ENCODE data around the gene SNX20.

The SNX20 gene

GRCh38 chr16:50632927-50633800 is 47.9 kb downstream of the SNX20 start:
- no peak for DNase-seq

GRCh38 chr16:50631985-50632576 is 49.0 kb downstream of the SNX20 start:
- DNase-seq: no peak

DNA sequence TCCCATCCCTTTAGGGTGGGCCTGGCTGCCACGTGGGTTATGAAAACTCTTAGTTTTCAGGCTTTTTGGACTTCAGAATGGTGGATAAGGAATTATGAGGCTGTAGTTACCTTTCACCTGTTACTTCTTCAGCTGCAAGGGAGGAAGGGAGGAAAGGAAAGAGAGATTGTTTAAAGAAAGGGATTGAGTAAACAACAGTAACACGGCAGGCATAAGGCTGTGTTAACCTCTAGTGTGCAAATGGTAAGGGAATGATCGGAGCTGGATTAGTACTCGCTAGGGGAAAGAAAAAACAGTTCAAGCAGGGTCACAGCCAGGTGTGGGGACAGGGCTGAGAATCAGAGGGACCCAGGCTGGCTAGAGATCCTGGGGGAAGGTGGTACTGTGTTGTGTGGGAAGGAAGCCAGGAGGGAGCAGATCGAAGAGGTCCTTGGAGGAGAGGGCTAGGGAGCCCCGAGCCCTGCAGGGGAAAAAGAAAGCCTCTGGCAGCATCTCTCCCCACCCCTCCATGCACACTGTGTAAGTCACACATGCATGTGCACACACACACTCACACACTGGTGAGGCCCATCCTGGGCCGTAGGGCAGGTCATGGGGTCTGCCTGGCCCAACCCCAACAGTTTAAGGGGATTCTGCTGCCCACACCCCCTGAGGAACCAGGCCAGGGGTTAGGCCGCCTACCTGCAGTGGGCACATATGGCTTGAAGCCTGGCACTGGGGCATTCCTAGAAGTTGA is 49.7 kb downstream of the SNX20 start:
- no peak for DNase-seq

DNA sequence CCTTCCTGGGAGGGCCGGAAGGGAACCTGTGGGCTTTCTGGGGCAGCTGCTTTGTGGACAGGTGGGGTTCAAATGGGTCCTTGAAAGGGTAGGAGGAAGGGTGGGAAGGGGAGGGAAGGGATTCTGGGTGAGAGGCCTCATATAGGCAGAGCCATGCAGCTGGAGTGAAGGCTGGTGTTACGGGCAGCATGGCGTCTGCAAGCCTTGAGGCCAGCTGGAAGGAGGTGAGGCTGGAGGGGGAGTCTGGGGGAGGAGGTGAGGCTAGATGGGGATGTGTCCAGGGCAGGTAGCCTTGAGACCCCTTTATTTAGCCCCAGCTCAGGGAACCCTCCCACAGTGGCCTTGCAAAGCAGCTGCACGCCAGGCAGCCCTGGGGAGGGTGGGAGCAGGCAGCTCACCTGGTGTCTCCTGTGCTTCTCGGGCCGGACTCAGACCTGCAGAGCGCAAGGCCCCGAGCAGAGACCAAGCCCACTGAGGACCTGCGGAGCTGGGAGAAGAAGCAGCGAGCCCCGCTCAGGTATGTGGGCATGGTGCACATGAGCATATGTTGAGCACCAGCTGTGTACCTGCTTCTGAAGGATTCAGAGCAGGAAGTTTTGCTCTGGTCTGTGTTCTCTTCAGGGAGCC is 50.6 kb downstream of the SNX20 start:
- no peak for DNase-seq

DNA sequence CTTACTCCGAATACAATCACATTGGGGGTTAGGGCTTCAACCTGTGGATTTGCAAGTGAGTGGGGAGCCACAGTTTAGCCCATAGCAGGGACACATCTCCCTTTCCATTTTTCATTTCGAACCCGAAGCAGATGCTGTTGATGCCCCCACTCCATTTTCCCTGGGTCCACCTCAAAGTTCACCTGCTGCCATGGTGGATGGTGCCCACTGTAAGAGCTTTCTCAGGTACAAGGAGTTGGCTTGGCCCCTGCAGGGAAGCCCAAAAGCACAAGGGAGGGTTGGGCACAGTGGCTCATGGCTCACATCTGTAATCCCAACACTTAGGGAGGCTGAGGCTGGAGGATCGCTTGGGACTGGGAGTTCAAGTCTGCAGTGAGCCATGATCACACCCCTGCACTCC is 51.8 kb downstream of the SNX20 start:
- no peak for DNase-seq

- no peak for DNase-seq
Observed at GRCh38 chr16:50628156-50628802, 52.8 kb downstream of the SNX20 start.

GRCh38 chr16:50627419-50627818 is 53.7 kb downstream of the SNX20 start:
- peak; percentile 26 for DNase-seq

DNA sequence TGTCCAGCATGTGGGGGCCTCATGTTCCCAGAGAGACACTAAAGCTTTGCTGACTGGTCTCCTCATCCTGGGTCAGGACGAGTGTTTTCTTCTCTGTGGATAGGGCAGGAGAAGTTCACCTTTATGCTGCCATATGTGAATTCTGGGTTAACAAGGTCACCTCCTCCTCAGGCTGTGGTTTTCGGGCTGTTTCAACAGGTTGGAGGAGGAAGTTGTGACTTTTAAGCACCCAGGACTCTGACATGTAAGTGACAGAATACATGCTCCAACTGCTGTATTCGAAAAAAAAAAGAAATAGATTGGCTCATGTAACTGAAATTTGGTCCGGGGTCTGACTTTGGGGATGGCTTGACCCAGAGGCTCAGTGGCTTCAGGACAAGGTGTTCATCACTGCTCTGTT is 54.2 kb downstream of the SNX20 start:
- DNase-seq: no peak

DNA sequence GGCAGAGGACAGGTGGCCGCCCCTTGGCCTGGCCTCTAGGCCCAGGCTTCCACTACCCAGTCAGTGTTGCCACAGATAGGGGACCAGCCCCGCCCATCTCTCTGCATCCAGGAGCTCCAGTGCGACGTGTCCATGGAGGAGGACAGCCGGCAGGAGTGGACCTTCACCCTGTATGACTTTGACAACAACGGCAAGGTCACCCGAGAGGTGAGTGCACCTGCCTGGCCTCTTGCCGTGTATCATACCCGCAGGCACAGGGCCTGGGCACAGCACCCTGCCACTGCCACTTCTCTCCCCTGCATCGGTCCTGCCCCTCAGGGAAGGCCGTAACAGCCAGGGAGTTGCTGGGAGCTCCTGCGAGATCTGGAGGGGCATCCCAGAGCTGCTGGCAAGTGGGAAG is 55.7 kb downstream of the SNX20 start:
- no peak for DNase-seq

GRCh38 chr16:50624449-50624970 is 56.6 kb downstream of the SNX20 start:
- no peak for DNase-seq

- DNase-seq: no peak
Observed at GRCh38 chr16:50622643-50623369, 58.3 kb downstream of the SNX20 start.

DNA sequence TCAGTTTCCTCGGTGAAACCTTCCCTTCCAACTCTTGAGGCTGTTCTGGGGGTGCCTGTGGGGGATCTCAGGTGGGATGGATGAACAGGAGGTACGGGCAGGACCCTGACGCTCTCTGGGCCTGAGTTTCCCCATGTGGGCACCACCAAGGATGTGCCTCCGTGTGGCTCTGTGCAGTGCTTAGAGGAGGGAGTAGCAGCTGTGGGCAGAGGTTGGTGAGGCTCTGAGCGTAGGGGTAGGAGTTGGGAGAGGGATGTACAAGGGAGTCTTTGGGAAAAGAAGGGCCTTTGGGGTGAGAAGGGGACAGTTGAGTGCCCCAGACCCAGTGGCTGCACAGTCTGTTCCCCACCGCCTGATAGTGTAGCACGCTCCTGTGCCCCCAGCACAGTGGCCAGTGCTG is 59.1 kb downstream of the SNX20 start:
- DNase-seq: no peak

All from EL (cell line).